ENCODE data around the gene FGGY. TPM values are rescaled to one million over a fixed set of nuclear protein-coding genes. Genes with fewer than 3 reads are reported as not detected.

The FGGY gene
- total and polyA plus RNA-seq, 4 donors, result 5.3 to 25.1 (median 11.9) TPM

GRCh38 chr1:59399642-59400041, 102.7 kb downstream of the FGGY start:
- DNase-seq (no peak), ATAC-seq (ENCODE audit: low FRiP score) (no peak)
- 38 to 55% methylated on average over 1 of the region's 1 CpG for WGBS, 2 donors
- Histone ChIP-seq H3K9me3 (ENCODE audit: control insufficient read depth, low read length) (no peaks in the 10 kb centered on the region), H3K36me3 (ENCODE audit: control insufficient read depth in 1 of 2, insufficient read depth in 2 of 2, low read length in 1 of 2) (no peaks in the 10 kb centered on the region), H3K27me3 (ENCODE audit: control insufficient read depth in 1 of 2, insufficient read depth in 2 of 2, low read length in 1 of 2) (no peaks in the 10 kb centered on the region), H3K4me1 (ENCODE audit: control insufficient read depth in 1 of 2, insufficient read depth in 2 of 2, low read length in 2 of 2) (peaks cover 2 to 3% of the 10 kb centered on the region in 2 donors), H3K4me3 (ENCODE audit: low read length in 2 of 2) (no peak overlapping the region), H3K27ac (ENCODE audit: low read depth in 1 of 2, low read length in 2 of 2) (no peak overlapping the region)
- intact Hi-C loops (cut with DNase I), result no loop called here

GRCh38 chr1:59401581-59401980, 104.7 kb downstream of the FGGY start:
- intact Hi-C loops (cut with DNase I), result no loop called here
- Histone ChIP-seq H3K36me3 (ENCODE audit: control insufficient read depth in 1 of 2, insufficient read depth in 2 of 2, low read length in 1 of 2) (no peaks in the 10 kb centered on the region), H3K4me1 (ENCODE audit: control insufficient read depth in 1 of 2, insufficient read depth in 2 of 2, low read length in 2 of 2) (peaks cover 0 to 2% of the 10 kb centered on the region in 2 donors), H3K9me3 (ENCODE audit: control insufficient read depth, low read length) (no peaks in the 10 kb centered on the region), H3K27ac (ENCODE audit: low read depth in 1 of 2, low read length in 2 of 2) (no peak overlapping the region), H3K27me3 (ENCODE audit: control insufficient read depth in 1 of 2, insufficient read depth in 2 of 2, low read length in 1 of 2) (no peaks in the 10 kb centered on the region), H3K4me3 (ENCODE audit: low read length in 2 of 2) (no peak overlapping the region)
- no peak for ATAC-seq (ENCODE audit: low FRiP score)
- DNase-seq, result no peak
- WGBS, 2 donors, result 85 to 86% methylated on average over 3 of the region's 3 CpGs

- Histone ChIP-seq H3K9me3 (ENCODE audit: control insufficient read depth, low read length) (no peaks in the 10 kb centered on the region), H3K4me1 (ENCODE audit: control insufficient read depth in 1 of 2, insufficient read depth in 2 of 2, low read length in 2 of 2) (peaks cover 3 to 4% of the 10 kb centered on the region in 2 donors), H3K36me3 (ENCODE audit: control insufficient read depth in 1 of 2, insufficient read depth in 2 of 2, low read length in 1 of 2) (no peaks in the 10 kb centered on the region), H3K27ac (ENCODE audit: low read depth in 1 of 2, low read length in 2 of 2) (no peak overlapping the region), H3K27me3 (ENCODE audit: control insufficient read depth in 1 of 2, insufficient read depth in 2 of 2, low read length in 1 of 2) (no peaks in the 10 kb centered on the region), H3K4me3 (ENCODE audit: low read length in 2 of 2) (no peak overlapping the region)
- DNase-seq (no peak), ATAC-seq (ENCODE audit: low FRiP score) (no peak)
- WGBS, 2 donors, result 83 to 90% methylated on average over 8 of the region's 8 CpGs
- intact Hi-C loops (cut with DNase I), result no loop called here
Observed at GRCh38 chr1:59404796-59405195, 107.9 kb downstream of the FGGY start.

GRCh38 chr1:59406437-59407164, 109.7 kb downstream of the FGGY start:
- peaks cover 3 to 4% of the 10 kb centered on the region in 2 donors for H3K4me1 ChIP-seq (ENCODE audit: control insufficient read depth in 1 of 2, insufficient read depth in 2 of 2, low read length in 2 of 2)
- 95% methylated on average over 4 of the region's 4 CpGs for WGBS, 2 donors
- DNase-seq (no peak), ATAC-seq (ENCODE audit: low FRiP score) (no peak)
- intact Hi-C loops (cut with DNase I), result no loop called here
- no peak overlapping the region for H3K4me3 ChIP-seq (ENCODE audit: low read length in 2 of 2)
- no peaks in the 10 kb centered on the region for H3K36me3 ChIP-seq (ENCODE audit: control insufficient read depth in 1 of 2, insufficient read depth in 2 of 2, low read length in 1 of 2)
- no peaks in the 10 kb centered on the region for H3K9me3 ChIP-seq (ENCODE audit: control insufficient read depth, low read length)
- no peak overlapping the region for H3K27ac ChIP-seq (ENCODE audit: low read depth in 1 of 2, low read length in 2 of 2)
- no peaks in the 10 kb centered on the region for H3K27me3 ChIP-seq (ENCODE audit: control insufficient read depth in 1 of 2, insufficient read depth in 2 of 2, low read length in 1 of 2)

GRCh38 chr1:59408608-59409240, 111.8 kb downstream of the FGGY start:
- H3K36me3 ChIP-seq (ENCODE audit: control insufficient read depth in 1 of 2, insufficient read depth in 2 of 2, low read length in 1 of 2), result no peaks in the 10 kb centered on the region
- H3K27ac ChIP-seq (ENCODE audit: low read depth in 1 of 2, low read length in 2 of 2), result peak overlapping the region; percentile 48 to 71
- ATAC-seq (ENCODE audit: low FRiP score), result no peak
- intact Hi-C loops (cut with DNase I), result no loop called here
- 5 to 8% methylated on average over 4 of the region's 4 CpGs for WGBS, 2 donors
- no peaks in the 10 kb centered on the region for H3K27me3 ChIP-seq (ENCODE audit: control insufficient read depth in 1 of 2, insufficient read depth in 2 of 2, low read length in 1 of 2)
- DNase-seq, result no peak
- H3K4me3 ChIP-seq (ENCODE audit: low read length in 2 of 2), result no peak overlapping the region
- peaks cover 2 to 3% of the 10 kb centered on the region in 2 donors for H3K4me1 ChIP-seq (ENCODE audit: control insufficient read depth in 1 of 2, insufficient read depth in 2 of 2, low read length in 2 of 2)
- H3K9me3 ChIP-seq (ENCODE audit: control insufficient read depth, low read length), result no peaks in the 10 kb centered on the region

GRCh38 chr1:59409549-59409948, 112.7 kb downstream of the FGGY start:
- Histone ChIP-seq H3K4me1 (ENCODE audit: control insufficient read depth in 1 of 2, insufficient read depth in 2 of 2, low read length in 2 of 2) (peaks cover 2 to 3% of the 10 kb centered on the region in 2 donors), H3K27me3 (ENCODE audit: control insufficient read depth in 1 of 2, insufficient read depth in 2 of 2, low read length in 1 of 2) (no peaks in the 10 kb centered on the region), H3K9me3 (ENCODE audit: control insufficient read depth, low read length) (no peaks in the 10 kb centered on the region), H3K4me3 (ENCODE audit: low read length in 2 of 2) (no peak overlapping the region), H3K36me3 (ENCODE audit: control insufficient read depth in 1 of 2, insufficient read depth in 2 of 2, low read length in 1 of 2) (no peaks in the 10 kb centered on the region), H3K27ac (ENCODE audit: low read depth in 1 of 2, low read length in 2 of 2) (peak overlapping the region in 1 of 2 donors; percentile 94)
- DNase-seq, result no peak
- intact Hi-C loops (cut with DNase I), result no loop called here
- ATAC-seq (ENCODE audit: low FRiP score), result no peak

GRCh38 chr1:59409986-59410385, 113.1 kb downstream of the FGGY start:
- 89 to 92% methylated on average over 2 of the region's 2 CpGs for WGBS, 2 donors
- H3K4me1 ChIP-seq (ENCODE audit: control insufficient read depth in 1 of 2, insufficient read depth in 2 of 2, low read length in 2 of 2), result peaks cover 2 to 3% of the 10 kb centered on the region in 2 donors
- H3K4me3 ChIP-seq (ENCODE audit: low read length in 2 of 2), result no peak overlapping the region
- H3K9me3 ChIP-seq (ENCODE audit: control insufficient read depth, low read length), result no peaks in the 10 kb centered on the region
- ATAC-seq (ENCODE audit: low FRiP score) (no peak), DNase-seq (no peak)
- H3K27me3 ChIP-seq (ENCODE audit: control insufficient read depth in 1 of 2, insufficient read depth in 2 of 2, low read length in 1 of 2), result no peaks in the 10 kb centered on the region
- intact Hi-C loops (cut with DNase I), result no loop called here
- H3K27ac ChIP-seq (ENCODE audit: low read depth in 1 of 2, low read length in 2 of 2), result no peak overlapping the region
- no peaks in the 10 kb centered on the region for H3K36me3 ChIP-seq (ENCODE audit: control insufficient read depth in 1 of 2, insufficient read depth in 2 of 2, low read length in 1 of 2)

GRCh38 chr1:59410457-59410856, 113.6 kb downstream of the FGGY start:
- H3K27ac ChIP-seq (ENCODE audit: low read depth in 1 of 2, low read length in 2 of 2), result no peak overlapping the region
- H3K27me3 ChIP-seq (ENCODE audit: control insufficient read depth in 1 of 2, insufficient read depth in 2 of 2, low read length in 1 of 2), result no peaks in the 10 kb centered on the region
- 93 to 98% methylated on average over 2 of the region's 2 CpGs for WGBS, 2 donors
- DNase-seq (no peak), ATAC-seq (ENCODE audit: low FRiP score) (no peak)
- H3K4me1 ChIP-seq (ENCODE audit: control insufficient read depth in 1 of 2, insufficient read depth in 2 of 2, low read length in 2 of 2), result peaks cover 2 to 3% of the 10 kb centered on the region in 2 donors
- H3K36me3 ChIP-seq (ENCODE audit: control insufficient read depth in 1 of 2, insufficient read depth in 2 of 2, low read length in 1 of 2), result no peaks in the 10 kb centered on the region
- no peak overlapping the region for H3K4me3 ChIP-seq (ENCODE audit: low read length in 2 of 2)
- intact Hi-C loops (cut with DNase I), result no loop called here
- no peaks in the 10 kb centered on the region for H3K9me3 ChIP-seq (ENCODE audit: control insufficient read depth, low read length)

GRCh38 chr1:59411147-59411546, 114.3 kb downstream of the FGGY start:
- no peak for DNase-seq
- WGBS, 2 donors, result 76 to 79% methylated on average over 3 of the region's 3 CpGs
- Histone ChIP-seq H3K4me3 (ENCODE audit: low read length in 2 of 2) (no peak overlapping the region), H3K36me3 (ENCODE audit: control insufficient read depth in 1 of 2, insufficient read depth in 2 of 2, low read length in 1 of 2) (no peaks in the 10 kb centered on the region), H3K27me3 (ENCODE audit: control insufficient read depth in 1 of 2, insufficient read depth in 2 of 2, low read length in 1 of 2) (no peaks in the 10 kb centered on the region), H3K4me1 (ENCODE audit: control insufficient read depth in 1 of 2, insufficient read depth in 2 of 2, low read length in 2 of 2) (peaks cover 2 to 3% of the 10 kb centered on the region in 2 donors), H3K27ac (ENCODE audit: low read depth in 1 of 2, low read length in 2 of 2) (no peak overlapping the region), H3K9me3 (ENCODE audit: control insufficient read depth, low read length) (no peaks in the 10 kb centered on the region)
- intact Hi-C loops (cut with DNase I), result no loop called here
- no peak for ATAC-seq (ENCODE audit: low FRiP score)
